GM13977 (cell line): Measurements from ENCODE around the gene PSME4.

Source experiments
- DNase-seq: peaks from one replicate; pipeline ENCODE4 v3.0.0; 2012; ENCODE audit warnings: low spot score
- in situ Hi-C: fragments of 300-500 bp; cut with MboI; formaldehyde crosslinking; loops from one replicate; pipeline ENCODE4 v1.12.0; 2022; ENCODE audit warnings: low sequenced_read_pairs, low pct_unique_long_range_greater_than_20kb, mixed read lengths, inconsistent platforms; ENCODE audit not compliant: unreplicated experiment
- TF ChIP-seq, protein P1 (sequence below): IDR thresholded peaks from 2 replicates; pipeline ENCODE4 v1.5.1; 2012; ENCODE audit warnings: mild to moderate bottlenecking, control low read depth; ENCODE audit not compliant: insufficient read depth; ENCODE audit errors: extremely low read depth, missing control alignments

PSME4 gene

GRCh38 chr2:53913721-53914120 lies 57.1 kb downstream of the PSME4 start:
- TF ChIP-seq, protein P1, sequence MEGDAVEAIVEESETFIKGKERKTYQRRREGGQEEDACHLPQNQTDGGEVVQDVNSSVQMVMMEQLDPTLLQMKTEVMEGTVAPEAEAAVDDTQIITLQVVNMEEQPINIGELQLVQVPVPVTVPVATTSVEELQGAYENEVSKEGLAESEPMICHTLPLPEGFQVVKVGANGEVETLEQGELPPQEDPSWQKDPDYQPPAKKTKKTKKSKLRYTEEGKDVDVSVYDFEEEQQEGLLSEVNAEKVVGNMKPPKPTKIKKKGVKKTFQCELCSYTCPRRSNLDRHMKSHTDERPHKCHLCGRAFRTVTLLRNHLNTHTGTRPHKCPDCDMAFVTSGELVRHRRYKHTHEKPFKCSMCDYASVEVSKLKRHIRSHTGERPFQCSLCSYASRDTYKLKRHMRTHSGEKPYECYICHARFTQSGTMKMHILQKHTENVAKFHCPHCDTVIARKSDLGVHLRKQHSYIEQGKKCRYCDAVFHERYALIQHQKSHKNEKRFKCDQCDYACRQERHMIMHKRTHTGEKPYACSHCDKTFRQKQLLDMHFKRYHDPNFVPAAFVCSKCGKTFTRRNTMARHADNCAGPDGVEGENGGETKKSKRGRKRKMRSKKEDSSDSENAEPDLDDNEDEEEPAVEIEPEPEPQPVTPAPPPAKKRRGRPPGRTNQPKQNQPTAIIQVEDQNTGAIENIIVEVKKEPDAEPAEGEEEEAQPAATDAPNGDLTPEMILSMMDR: no peak
- in situ Hi-C loops: no loop called here
- DNase-seq: peak; percentile 56

GRCh38 chr2:53911434-53912189 lies 59.2 kb downstream of the PSME4 start:
- TF ChIP-seq, protein P1: no peak
- in situ Hi-C loops: no loop called here
- no peak for DNase-seq

DNA sequence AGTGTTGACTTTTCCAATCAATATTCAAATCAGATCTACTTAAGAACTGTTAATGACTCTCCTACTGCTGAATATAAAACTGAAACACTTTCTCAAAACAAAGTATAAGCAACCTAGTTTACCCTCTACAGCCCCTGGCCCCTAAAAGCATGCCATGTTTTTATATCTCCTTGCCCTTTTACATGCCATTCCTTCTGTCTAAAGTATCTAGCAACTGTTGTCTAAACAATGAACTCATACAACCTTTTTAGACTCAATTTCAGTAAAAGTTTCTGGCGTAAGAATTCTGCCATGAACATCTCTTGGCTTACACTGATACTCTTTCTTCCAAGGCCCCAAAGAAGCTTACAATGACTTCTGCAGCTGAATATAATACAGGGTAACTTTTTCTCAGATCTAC lies 63.2 kb downstream of the PSME4 start:
- no peak for DNase-seq
- in situ Hi-C loops: no loop called here
- TF ChIP-seq, protein P1: no peak

GRCh38 chr2:53905396-53905795 lies 65.4 kb downstream of the PSME4 start:
- TF ChIP-seq, protein P1: no peak
- in situ Hi-C loops: no loop called here
- DNase-seq: no peak

DNA sequence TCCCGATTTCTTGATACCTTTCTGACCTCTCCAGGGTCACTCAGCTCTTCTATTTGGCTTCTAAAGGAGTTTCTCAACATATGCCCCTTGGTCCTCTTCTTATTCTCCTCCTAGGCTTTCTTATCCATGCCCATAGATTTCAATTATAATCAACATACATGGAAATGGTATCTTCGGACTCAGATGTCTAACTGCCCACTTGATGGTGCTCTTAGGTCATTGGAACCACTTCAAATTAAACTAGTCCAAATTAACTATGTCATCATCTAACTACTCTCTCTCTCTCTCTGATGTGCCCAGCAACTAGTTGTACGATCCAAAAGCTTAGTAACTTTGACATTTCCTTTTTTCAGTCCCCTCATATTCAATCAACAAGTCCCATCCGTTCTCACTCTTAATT lies 67.8 kb downstream of the PSME4 start:
- no peak for DNase-seq
- TF ChIP-seq, protein P1: no peak
- in situ Hi-C loops: no loop called here

- TF ChIP-seq, protein P1: no peak
- DNase-seq: no peak
- in situ Hi-C loops: no loop called here
These were observed 69.6 kb downstream of the PSME4 start for GRCh38 chr2:53901192-53901591.
